Activated CD4-positive, CD25-positive, alpha-beta regulatory T cell treated with anti-CD3 and anti-CD28 coated beads, Interleukin-2, amount 50 U/mL, for 24 hours (primary cell): ENCODE data around the gene KLC3.
"Not testable (repeated sequence)": the region's sequence is repeated elsewhere in the genome, so short reads cannot be mapped to it uniquely, and the experiment has no call there.

ENCODE experiments used
- ATAC-seq, 2 donors: fragments of 150-1000 bp; cut with Tn5 transposase; one replicate each; pipeline ENCODE4 v1.10.0; 2021; ENCODE audit warnings: mild to moderate bottlenecking in 1 of 2, moderate library complexity in 1 of 2

KLC3 gene

DNA sequence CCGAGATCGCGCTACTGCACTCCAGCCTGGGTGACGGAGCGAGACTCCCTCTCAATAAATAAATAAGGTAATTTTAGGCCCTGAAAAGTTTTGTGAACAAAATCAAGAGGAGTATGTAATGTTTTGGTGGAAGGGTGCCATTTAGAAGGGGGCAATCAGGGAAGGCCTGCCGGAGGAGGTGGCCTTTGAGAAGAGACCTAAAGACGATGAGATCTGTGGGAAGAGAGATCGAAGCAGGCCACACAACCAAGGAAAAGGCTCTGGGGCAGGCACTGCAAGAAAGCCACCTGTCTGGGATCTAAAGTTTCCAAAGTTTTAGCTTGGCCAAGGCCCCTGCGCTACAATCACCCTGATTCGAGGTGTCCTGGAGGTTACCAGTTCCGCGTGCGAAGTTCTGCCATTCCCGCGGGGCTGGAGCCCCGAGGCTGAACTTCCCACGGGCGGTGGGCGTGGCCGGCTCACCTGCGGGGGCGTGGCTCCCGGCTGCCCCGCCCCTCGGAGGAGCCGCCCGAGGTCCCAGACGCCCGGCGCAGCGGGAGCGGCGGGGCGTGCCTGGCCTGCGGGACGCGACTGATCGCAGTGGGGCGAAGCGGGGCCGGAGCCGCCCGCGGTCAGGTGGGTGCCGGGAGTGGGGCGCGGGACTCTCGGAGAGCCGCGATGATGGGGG lies at the start of gene KLC3:
TSS of gene KLC3 (plus strand) at position 519 of the 667 bp plus-strand sequence. CDS start 4,792 bp downstream, outside the sequence.
- peak; percentile 13 to 24 for ATAC-seq

DNA sequence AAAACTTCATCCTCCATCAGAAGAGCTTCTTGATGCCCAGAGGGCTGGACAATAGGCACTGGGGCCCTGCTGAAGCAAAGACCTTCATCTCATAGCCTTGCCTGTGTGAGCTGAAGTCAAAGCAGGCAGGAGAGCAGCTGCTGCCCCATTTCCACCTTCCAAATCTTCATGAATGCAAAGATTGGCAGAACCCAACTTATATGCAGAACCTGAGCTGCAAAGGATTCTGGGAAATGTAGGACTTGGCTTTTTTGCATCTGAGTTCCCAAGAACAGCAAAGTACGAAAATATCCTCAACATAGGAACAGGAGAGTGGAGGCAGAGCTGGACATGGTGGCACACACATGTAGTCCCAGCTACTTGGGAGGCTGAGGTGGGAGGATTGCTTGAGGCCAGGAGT lies 48.7 kb upstream of the KLC3 start:
- ATAC-seq = no peak

GRCh38 chr19:45293682-45294081 lies 46.9 kb upstream of the KLC3 start:
- ATAC-seq = peak in 1 of 2 donors; percentile 51

DNA sequence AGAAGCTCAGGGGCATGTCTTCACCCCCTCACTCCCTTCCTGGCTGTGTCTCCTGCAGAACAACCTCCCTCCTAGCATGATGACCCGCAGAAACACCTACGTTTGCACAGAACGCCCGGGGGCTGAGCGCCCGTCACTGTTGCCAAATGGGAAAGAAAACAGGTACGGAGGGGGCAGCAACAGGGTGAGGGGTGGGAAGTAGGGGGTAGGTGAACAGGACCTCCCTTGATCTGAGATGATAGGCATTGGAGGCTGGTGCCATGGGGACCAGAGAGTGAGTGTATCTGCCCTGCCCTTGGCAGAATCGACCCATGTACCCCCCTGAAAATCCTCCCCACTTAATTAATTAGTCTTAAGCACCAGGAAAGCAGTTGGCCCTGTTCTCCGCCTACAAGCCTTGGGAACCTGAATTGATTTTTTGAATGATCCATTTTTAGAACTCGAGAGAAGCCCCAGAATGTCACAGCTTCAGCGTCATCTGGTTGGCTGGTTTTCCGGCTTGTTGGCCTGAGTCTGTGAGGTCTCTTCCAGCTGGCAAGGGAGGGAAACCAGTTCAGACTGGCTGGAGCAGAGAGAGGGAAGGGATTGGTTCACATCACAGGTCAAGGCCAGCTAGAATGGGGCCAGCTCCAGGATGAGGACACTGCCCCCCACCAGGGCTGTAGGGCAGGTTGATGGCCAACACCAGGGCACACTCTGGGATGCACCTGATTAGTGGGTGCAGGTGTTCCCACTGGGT lies 46.1 kb upstream of the KLC3 start:
- ATAC-seq = no peak

- ATAC-seq = no peak
These were observed 44.7 kb upstream of the KLC3 start for GRCh38 chr19:45295873-45296272.

GRCh38 chr19:45296355-45296754 lies 44.2 kb upstream of the KLC3 start:
- no peak for ATAC-seq

- ATAC-seq = no peak
These were observed 42.9 kb upstream of the KLC3 start for GRCh38 chr19:45297674-45298073.

- no peak for ATAC-seq
These were observed 42.3 kb upstream of the KLC3 start for GRCh38 chr19:45298264-45298663.

DNA sequence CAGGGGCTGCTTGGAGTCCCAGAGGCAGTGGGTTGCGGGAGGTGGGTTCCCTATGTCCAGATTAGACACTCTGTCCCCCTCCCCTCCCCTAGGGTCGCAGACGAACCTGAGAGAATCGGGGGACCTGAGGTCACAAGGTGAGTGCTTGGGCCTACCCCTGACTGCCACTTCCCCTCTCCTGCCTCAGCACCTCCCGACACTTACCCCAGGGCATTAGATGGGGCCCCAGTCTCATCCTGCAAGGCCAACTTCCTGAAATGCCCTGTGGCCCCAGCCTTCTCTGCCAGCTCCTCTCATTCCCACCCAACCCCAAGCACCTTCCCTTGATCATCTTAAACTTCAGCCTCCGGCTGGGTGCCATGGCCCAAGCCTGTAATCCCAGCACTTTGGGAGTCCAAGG lies 40.8 kb upstream of the KLC3 start:
- no peak for ATAC-seq

DNA sequence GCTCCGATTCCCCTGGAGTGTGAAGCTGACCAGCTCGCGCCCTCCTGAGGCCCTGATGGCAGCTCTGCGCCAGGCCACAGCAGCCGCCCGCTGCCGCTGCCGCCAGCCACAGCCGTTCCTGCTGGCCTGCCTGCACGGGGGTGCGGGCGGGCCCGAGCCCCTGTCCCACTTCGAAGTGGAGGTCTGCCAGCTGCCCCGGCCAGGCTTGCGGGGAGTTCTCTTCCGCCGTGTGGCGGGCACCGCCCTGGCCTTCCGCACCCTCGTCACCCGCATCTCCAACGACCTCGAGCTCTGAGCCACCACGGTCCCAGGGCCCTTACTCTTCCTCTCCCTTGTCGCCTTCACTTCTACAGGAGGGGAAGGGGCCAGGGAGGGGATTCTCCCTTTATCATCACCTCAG lies 38.1 kb upstream of the KLC3 start:
- ATAC-seq = no peak

GRCh38 chr19:45303269-45304060 lies 37.1 kb upstream of the KLC3 start:
- ATAC-seq = no peak

GRCh38 chr19:45304141-45304926 lies 36.2 kb upstream of the KLC3 start:
- ATAC-seq = no peak

- no peak for ATAC-seq
These were observed 35.5 kb upstream of the KLC3 start for GRCh38 chr19:45305007-45305406.

- no peak for ATAC-seq
These were observed 35.1 kb upstream of the KLC3 start for GRCh38 chr19:45305421-45305820.

GRCh38 chr19:45306040-45306439 lies 34.5 kb upstream of the KLC3 start:
- no peak for ATAC-seq

DNA sequence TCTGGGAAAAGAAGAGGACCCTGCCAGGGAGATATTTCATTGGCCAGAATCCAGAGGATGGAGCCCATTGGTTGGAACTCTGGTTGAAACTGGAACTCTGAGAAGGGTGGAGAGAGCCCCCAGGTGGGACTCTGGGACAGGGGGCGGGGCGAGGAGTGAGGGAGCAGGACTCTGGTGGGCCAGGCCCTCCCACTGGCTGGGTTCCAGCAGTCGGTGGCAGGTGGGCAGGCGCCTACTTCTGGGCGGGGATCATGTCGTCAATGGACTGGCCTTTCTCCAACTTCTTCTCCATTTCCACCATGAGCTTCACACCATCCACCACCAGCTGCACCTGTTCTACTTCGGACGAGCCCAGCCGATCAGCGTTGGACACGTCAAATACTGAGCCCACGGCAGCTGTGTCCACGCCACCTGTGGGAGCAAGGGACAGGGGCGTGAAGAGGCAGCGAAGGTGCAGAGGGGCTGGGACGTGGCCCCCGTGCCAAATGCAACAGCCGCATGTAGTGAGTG lies 34.0 kb upstream of the KLC3 start:
- ATAC-seq = no peak

DNA sequence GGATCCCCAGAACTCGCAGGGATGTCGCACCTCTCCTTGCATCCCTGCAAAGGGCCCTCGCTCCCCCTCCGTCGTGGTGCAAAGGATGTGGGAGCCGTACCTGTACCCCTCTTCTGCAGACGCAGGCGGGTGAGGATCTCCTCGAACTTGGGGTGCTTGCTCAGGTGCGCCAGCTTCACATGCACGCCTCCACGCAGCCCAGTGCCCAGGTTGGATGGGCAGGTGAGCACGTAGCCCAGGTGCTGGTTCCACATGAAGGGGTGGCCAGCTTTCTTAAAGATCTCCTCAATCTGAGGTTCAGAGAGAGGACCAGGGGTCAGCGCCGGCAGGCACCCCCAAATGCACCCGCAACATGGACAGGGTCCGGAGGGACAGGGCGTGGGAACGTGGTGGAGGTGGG lies 33.2 kb upstream of the KLC3 start:
- ATAC-seq = no peak

DNA sequence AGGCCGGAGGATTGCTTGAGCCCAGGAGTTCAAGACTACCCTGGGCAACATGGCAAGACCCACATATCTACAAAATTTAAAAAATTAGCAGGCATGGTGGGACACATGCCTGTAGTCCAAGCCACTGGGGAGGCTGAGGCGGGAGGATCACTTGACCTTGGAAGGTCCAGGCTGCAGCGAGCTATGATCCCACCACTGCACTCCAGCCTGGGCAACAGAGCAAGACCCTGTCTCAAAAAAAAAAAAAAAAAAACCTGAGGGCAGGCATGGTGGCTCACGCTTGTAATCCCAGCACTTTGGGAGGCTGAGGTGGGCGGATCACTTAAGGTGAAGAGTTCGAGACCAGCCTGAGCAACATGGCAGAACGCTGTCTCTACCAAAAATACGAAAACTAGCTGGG lies 31.2 kb upstream of the KLC3 start:
- not testable (repeated sequence) for ATAC-seq

GRCh38 chr19:45311621-45312020 lies 28.9 kb upstream of the KLC3 start:
- no peak for ATAC-seq

DNA sequence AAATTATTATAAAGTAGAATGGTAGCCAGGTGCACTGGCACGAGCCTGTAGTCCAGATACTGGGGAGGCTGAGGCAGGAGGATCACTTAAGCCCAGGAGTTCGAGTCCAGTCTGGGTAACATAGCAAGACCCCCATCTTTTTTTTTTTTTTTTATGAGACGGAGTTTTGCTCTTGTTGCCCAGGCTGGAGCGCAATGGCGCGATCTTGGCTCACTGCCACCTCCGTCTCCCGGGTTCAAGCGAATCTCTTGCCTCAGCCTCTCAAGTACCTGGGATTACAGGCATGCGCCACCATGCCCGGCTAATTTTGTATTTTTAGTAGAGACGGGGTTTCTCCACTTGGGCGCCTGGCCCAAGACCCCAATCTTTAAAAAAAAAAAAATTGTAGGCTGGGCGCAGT lies 28.3 kb upstream of the KLC3 start:
- not testable (repeated sequence) for ATAC-seq

DNA sequence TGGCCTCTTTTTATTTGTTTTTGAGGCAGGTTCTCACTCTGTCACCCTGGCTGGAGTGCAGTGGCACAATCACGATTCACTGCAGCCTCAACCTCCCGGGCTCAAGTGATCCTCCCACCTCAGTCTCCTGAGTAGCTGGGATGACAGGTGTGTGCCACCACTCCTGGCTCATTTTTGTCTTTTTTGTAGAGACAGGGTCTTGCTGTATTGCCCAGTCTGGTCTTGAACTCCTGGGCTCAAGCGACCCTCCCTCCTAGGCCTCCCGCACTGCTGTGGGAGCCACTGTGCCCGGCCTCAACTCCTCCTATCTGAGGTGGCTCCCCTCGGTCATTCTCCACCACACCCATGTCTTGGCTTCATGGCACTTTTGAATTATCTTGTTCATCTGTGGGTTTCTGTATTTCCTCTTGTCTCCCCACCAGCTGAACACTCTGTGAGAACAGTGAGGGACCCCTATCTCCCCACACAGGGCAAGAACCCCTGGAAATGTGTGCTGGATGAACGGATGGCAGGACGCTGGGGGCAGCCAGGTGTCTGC lies 25.8 kb upstream of the KLC3 start:
- no peak for ATAC-seq

DNA sequence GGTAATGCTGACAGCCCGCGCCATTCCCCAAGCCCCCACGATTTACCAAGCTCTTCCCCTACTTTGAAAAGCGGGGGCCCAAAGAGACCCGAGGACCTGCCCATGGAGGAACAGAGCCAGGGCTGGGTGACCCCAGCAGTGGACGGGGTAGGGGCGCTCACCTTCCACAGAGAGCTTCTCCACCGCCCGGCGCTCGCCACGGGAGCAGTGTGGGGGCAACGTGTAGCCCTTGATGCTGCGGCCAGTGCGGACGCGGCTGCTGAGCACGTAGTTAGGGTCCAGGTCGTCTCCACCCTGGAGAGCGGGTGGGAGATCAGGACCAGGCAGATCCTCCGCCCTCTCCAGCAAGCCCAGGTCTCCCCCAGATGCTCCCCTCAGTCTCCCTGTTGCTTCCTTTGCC lies 25.2 kb upstream of the KLC3 start:
- no peak for ATAC-seq
